ENCODE measurements around the gene PSME3. TPM values are rescaled to one million over a fixed set of nuclear protein-coding genes. Genes with fewer than 3 reads are reported as not detected.

Gene PSME3
- total and polyA plus RNA-seq, 2 experiments from 2014 or later: 93.5 to 178 TPM

DNA sequence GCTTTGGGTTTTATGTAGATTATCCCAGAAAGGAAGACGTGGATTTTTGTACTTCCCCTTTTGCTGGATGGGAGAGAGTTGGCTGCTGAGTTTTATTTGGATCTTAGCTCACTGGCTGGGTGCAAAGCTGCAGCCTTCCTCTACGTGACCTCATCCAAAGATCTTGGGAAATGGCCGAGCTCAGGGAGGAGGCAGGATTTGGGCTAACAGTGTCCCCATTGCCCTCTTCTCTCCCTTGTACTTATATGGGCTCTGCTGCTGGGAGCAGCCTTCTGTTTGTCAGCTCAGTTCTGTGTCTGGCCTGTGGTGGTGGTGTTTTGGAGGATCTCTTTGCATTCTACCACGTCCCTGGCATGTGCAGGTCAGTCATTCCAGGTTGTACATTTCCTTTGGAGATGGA lies 19.8 kb downstream of the PSME3 start (continued):
- no peak for TF ChIP-seq CTCF (conservative IDR thresholded peaks at IDR 0.05; ENCODE audit: low read depth in 2 of 2)
- no peak for TF ChIP-seq NANOG (IDR thresholded peaks at IDR 0.05; ENCODE audit: borderline replicate concordance)
- TF ChIP-seq EZH2 (IDR thresholded peaks at IDR 0.05; ENCODE audit: low read depth, unreplicated experiment): no peak
- TF ChIP-seq CREB1 (CRISPR knock-in tag; IDR thresholded peaks at IDR 0.05; ENCODE audit: low read depth): no peak

- Histone ChIP-seq H3K79me2 (replicated peaks; ENCODE audit: insufficient read depth) (no peaks in the 10 kb centered on the region), H3K9me2 (ENCODE audit: insufficient read depth) (no peaks in the 10 kb centered on the region), H3K36me3 (ENCODE audit: insufficient read depth) (no peaks in the 10 kb centered on the region), H3K27me3 (ENCODE audit: insufficient read depth) (no peaks in the 10 kb centered on the region), H3K27ac (ENCODE audit: low read depth) (no peak overlapping the region), H2AFZ (no peak overlapping the region), H3K4me2 (no peak overlapping the region), H3K4me3 (no peak overlapping the region), H3F3A (replicated peaks; ENCODE audit: low read depth) (no peaks in the 10 kb centered on the region), H4K20me1 (replicated peaks; ENCODE audit: insufficient read depth) (no peaks in the 10 kb centered on the region; the same call in 1 of the 2 replicates), H3K4me1 (ENCODE audit: insufficient read depth) (no peaks in the 10 kb centered on the region)
- no peaks in the 10 kb centered on the region; the same call in 1 of the 3 replicates for H3K9me3 Mint-ChIP-seq
- ATAC-seq: no peak
- H3K4me1 Mint-ChIP-seq: peaks cover 2% of the 10 kb centered on the region; the same call in 1 of the 3 replicates
- H3K27me3 Mint-ChIP-seq (ENCODE audit: insufficient read depth, low read depth, poor library complexity): peaks cover 4% of the 10 kb centered on the region
- H3K36me3 Mint-ChIP-seq (ENCODE audit: low read depth): no peaks in the 10 kb centered on the region; the same call in 1 of the 3 replicates
- DNase-seq (ENCODE audit: low spot score): no peak
- no peak overlapping the region for H3K27ac Mint-ChIP-seq
- H3K4me3 Mint-ChIP-seq: no peak overlapping the region
- TF ChIP-seq JUNB (IDR thresholded peaks at IDR 0.05; ENCODE audit: unreplicated experiment) (no peak), CREB1 (CRISPR knock-in tag; IDR thresholded peaks at IDR 0.05; ENCODE audit: low read depth) (no peak), ZNF114 (CRISPR knock-in tag; IDR thresholded peaks at IDR 0.05) (no peak), EZH2 (IDR thresholded peaks at IDR 0.05; ENCODE audit: low read depth, unreplicated experiment) (no peak), STAT1 (IDR thresholded peaks at IDR 0.05; ENCODE audit: unreplicated experiment) (no peak), ETS1 (IDR thresholded peaks at IDR 0.05) (no peak), EZH2phosphoT487 (IDR thresholded peaks at IDR 0.05; ENCODE audit: unreplicated experiment) (no peak), POLR2AphosphoS5 (IDR thresholded peaks at IDR 0.05; ENCODE audit: low read depth) (no peak), ZNF331 (CRISPR knock-in tag; IDR thresholded peaks at IDR 0.05; ENCODE audit: low read depth) (no peak), CTCF (conservative IDR thresholded peaks at IDR 0.05; ENCODE audit: low read depth in 2 of 2) (no peak), ZNF462 (CRISPR knock-in tag; IDR thresholded peaks at IDR 0.05) (no peak), NANOG (IDR thresholded peaks at IDR 0.05; ENCODE audit: borderline replicate concordance) (no peak)
Measured at GRCh38 chr17:42853597-42853967, 20.4 kb downstream of the PSME3 start.

All from GM23338 (cell line).